Activated naive CD4-positive, alpha-beta T cell treated with anti-CD3 and anti-CD28 coated beads, Interleukin-2, amount 50 U/mL, for 72 hours (primary cell): ENCODE results near the gene XIAP. TPM values are rescaled to one million over a fixed set of nuclear protein-coding genes. Genes with fewer than 3 reads are reported as not detected.

Source experiments
- total RNA-seq, 2 donors: library from RNA; stranded (reverse); gene quantifications; one replicate each; pipeline ENCODE4 v1.2.3, GENCODE V29; 2022

XIAP gene
- total RNA-seq, 2 donors from 2014 or later = 20.2 to 36.0 TPM

Other genes with a start within 250 kb of the XIAP start
- 100 to 1,000 TPM in 1 of 2 donors, 10 to 100 TPM in 1; 98.0 to 101 TPM for gene THOC2, start 127.0 kb upstream of the XIAP start, total RNA-seq
- 10 to 100 TPM; 81.9 to 95.2 TPM for gene STAG2, start 101.7 kb downstream of the XIAP start, total RNA-seq